Fibroblast of skin of back (primary cell): Measurements from ENCODE around the gene ELK3.

ENCODE experiments used
- DNase-seq: peaks from one replicate; pipeline ENCODE4 v3.0.0-alpha.2; 2013

ELK3 gene

DNA sequence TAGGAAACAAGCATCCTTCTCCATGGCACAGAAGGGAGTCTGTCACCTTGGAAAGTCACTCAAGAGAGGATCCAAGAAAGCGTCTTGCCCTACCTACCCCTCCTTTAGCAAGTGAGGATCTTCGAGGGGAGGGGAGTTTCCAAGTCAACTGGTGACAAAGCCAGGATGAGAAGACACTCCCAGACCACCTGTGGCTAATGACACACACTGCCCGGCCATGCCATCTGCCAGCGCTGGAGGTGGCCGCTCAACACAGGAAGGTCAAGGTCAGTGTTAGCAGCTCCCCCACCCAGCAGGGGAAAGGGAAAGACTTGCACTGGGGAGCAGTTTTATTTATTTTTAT lies 41.3 kb downstream of the ELK3 start:
- no peak for DNase-seq

- DNase-seq: no peak
Observed at GRCh38 chr12:96236221-96236822, 42.1 kb downstream of the ELK3 start.

- DNase-seq: no peak
Observed at GRCh38 chr12:96237035-96237434, 42.9 kb downstream of the ELK3 start.

DNA sequence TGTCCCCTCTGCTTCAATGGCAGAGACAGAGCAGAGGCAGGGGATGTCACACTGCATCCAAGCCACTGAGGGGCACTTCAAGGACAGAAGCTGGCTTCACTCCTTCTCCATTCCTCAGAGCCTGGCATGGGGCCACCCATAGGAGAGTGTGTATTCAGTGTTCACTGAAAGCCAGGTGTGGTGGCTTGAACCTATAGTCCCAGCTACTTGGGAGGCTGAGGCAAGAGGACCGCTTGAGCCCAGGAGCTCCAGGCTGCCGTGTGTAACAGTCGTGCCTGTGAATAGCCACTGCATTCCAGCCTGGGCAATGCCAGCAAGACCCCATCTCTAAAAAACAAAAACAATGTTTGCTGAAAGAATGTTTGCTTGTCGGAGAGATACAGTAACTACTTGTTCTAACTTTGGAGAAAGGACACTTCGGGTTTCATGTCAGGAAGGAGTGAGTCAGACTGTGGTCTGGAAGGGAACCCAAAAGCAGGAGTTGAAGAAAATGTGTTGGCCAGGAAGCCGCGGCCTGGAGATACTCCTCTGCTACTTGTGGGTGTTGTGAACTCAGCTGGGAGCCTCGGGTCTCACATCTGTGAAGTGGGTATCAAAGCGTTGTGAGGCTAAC lies 43.4 kb downstream of the ELK3 start:
- DNase-seq: peak; percentile 96

GRCh38 chr12:96238336-96239047 lies 44.3 kb downstream of the ELK3 start:
- no peak for DNase-seq

DNA sequence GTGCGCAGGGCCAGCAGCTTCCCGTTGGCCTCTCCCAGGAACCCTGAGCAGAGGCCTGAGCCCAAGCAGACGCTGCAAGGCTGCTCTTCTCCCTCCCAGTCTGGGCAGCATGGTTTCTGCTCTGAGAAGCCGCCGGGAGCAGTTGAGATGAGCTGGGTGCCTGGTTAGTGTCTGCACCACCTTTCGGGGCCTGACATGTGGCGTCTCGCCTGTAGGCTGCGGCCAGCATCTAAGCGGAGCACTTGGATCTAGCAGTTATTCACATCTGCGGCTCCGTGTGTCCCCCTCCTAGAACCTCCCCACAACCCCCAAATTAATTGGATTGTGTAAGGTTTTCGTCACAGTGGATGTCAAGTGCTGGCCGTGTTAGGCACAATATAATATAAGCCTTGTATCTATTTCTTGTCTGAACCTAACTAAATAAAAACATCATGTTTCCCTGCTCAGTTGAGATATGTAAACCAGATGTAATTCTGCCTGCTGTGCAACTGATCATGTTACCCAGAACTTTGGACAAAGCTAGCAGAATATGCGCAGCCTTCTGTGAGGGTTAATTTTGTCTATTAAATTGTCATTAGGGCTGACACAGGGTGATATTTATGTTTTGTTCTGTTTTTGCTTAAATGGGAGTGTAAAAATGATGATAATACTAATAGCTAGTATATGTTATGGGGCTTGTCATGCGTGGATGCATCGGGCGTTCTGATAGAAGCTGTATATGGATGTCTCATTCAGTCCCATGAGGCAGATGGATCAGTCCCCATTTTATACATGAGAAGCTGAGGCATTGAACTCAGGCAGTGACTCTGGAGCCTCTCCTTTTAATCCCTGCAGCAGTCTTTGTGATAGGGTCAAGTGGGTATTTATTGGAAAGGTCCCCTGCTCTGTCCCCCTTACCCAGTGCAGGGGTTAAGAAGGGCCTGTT lies 45.8 kb downstream of the ELK3 start:
- DNase-seq: no peak

DNA sequence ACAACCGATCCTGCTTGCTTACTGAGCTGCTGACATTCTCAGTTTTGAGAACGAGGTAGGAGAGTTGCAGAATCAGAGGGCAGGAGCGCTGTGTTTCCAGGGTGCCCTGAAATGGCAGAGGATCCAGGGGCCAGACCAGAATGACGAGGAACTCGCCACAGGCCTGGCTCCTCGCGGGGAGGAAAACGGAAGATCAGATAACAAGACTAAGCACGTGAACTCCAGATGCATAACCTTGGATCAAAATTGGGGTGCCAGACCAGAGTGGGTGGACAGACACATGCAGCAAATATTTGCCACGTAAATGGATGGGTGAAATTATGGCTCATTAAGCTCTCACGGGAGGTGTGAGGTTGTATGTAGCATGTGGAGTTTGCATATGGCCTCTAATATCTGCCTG lies 46.5 kb downstream of the ELK3 start:
- no peak for DNase-seq

DNA sequence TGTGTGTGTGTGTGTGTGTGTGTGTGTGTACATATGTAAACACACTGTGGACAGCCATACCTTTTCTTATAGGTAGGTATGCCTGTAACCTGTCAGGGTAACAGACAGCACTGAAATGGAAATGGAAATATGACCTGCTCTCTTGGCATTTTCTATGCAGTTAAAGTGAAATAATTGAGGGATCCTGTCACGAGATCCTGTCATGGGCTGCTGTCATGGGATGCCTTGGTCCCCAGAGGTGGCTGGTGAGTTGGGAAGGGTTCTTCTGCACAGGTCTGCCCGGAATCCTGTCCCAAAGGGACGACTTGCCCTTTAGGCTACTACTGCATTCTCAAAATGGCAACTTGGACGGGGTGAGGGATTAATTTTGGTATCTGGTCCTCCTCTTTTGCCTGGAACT lies 47.3 kb downstream of the ELK3 start:
- no peak for DNase-seq

GRCh38 chr12:96241846-96242256 lies 47.7 kb downstream of the ELK3 start:
- peak; percentile 73 for DNase-seq

DNA sequence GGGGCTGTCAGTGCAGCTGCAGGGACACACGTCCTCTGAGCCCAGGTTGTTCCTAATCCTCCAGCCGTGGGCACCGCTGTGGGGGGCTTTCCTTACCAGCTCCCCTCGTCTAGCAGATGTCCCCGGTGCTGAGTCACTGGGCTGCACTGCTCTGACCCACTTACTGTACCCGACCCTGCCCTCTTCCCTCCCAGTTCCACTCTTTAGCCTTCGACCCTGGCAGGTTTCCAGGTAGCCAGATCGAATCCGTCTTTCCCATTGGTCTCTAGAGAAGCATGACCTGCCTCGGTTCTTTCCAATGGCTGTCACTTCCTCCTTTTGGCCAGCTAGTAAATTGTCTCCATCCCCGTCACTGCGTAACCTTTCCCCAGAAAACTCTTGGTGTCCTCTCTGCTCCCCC lies 48.4 kb downstream of the ELK3 start:
- DNase-seq: no peak

GRCh38 chr12:96244826-96245225 lies 50.7 kb downstream of the ELK3 start:
- DNase-seq: no peak

DNA sequence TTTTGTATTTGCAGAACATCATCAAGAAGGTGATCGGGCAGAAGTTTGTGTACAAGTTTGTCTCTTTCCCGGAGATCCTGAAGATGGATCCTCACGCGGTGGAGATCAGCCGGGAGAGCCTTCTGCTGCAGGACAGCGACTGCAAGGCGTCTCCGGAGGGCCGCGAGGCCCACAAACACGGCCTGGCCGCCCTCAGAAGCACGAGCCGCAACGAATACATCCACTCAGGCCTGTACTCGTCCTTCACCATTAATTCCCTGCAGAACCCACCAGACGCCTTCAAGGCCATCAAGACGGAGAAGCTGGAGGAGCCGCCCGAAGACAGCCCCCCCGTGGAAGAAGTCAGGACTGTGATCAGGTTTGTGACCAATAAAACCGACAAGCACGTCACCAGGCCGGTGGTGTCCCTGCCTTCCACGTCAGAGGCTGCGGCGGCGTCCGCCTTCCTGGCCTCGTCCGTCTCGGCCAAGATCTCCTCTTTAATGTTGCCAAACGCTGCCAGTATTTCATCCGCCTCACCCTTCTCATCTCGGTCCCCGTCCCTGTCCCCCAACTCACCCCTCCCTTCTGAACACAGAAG lies 52.8 kb downstream of the ELK3 start:
- no peak for DNase-seq

DNA sequence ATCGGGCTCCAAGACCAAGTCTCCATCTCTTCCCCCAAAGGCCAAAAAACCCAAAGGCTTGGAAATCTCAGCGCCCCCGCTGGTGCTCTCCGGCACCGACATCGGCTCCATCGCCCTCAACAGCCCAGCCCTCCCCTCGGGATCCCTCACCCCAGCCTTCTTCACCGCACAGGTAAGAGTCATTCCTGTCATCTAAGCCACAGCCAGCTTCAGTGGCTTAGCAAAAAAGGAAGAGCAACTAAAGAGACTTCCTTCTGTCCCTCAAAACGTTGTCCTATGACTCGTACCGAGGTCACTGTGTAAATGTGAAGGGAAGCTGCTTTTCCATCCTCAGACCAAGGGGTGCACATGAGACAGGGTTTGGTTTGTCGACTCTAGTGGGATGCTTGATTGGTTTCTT lies 53.4 kb downstream of the ELK3 start:
- DNase-seq: peak; percentile 80

GRCh38 chr12:96248136-96248931 lies 54.2 kb downstream of the ELK3 start:
- no peak for DNase-seq

GRCh38 chr12:96249196-96250118 lies 55.3 kb downstream of the ELK3 start:
- DNase-seq: peak; percentile 25

DNA sequence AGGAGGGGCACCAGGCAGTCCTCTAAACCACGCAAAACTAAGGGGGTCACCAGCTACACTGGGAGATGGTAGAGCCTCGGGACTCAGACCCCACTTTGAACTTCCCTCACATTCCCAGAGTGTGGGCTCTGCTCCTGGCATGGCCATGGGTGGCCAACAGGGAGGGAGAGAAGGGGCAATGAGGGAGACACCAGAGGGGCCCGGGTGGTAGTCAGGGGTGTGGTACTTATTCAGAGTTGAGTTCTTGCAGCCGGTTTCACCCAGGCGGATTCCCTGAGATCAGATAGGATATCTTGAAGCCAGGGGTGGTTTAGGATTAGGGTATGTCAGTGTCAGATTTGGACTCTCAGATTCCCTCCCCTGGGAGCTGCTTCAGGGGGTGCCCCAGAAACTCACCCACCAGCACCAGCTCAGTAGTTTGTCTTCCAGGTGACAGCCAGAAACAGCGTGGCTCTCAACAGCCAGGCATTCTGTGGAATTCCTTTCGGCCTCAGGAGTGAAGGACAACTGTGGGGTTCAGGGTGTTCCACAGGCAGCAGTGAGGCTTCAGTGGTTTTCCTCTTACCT lies 56.0 kb downstream of the ELK3 start:
- DNase-seq: no peak

GRCh38 chr12:96255077-96255476 lies 60.9 kb downstream of the ELK3 start:
- DNase-seq: peak; percentile 31

- DNase-seq: no peak
Observed at GRCh38 chr12:96256672-96257361, 62.6 kb downstream of the ELK3 start.

DNA sequence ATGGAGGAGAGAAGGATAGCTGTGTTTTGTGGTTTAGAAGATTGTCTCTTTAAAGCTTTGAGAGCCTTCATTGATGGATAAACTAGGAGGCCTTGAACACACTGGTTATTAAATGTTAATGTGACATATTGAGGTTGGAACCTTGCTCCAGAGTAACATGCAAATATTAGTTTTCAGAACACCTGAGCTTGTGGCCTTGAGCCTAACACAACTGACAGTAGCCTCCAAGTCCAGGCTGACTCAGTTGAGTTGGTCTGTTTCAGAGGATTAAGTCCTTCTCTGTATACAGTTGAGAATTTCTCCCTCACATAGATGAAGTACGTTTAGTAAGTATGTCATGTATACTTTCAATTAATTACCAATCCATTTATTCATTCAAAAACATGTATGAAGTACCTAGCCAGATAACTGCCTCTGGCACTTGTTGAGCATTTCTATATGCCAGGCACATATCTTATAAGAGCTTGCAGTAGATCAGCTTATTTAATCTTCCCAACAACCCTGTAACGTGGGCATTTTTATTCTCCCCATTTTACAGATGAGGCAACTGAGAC lies 63.5 kb downstream of the ELK3 start:
- no peak for DNase-seq
